ENCODE results near the gene HEPHL1. TPM values are rescaled to one million over a fixed set of nuclear protein-coding genes. Genes with fewer than 3 reads are reported as not detected.

HEPHL1 gene
- total RNA-seq, 1 donor from 2014 or later: not detected

DNA sequence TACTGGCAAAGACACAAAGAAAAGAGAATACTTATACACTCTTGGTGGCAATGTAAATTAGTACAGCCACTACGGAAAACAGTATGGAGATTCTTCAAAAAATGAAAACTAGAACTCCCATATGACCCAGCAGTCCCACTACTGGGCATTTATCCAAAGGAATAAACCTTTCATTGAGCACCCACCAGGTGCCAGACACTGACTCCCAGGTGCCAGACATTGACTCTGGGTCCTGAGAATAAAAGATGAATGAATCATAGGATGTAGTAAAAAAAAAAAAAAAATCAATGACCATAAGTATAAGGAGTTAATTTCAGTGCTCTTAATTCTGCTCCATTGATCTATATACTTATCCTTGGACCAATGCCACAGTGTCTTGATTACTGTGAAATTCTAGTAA lies 28.2 kb downstream of the HEPHL1 start:
- Mint-ChIP-seq H3K27ac (ENCODE audit: unreplicated experiment) (no peak overlapping the region), H3K4me3 (ENCODE audit: unreplicated experiment) (no peak overlapping the region), H3K9me3 (ENCODE audit: unreplicated experiment) (peaks cover 10% of the 10 kb centered on the region), H3K36me3 (ENCODE audit: unreplicated experiment) (no peaks in the 10 kb centered on the region), H3K4me1 (ENCODE audit: unreplicated experiment) (no peaks in the 10 kb centered on the region), H3K27me3 (ENCODE audit: unreplicated experiment) (peaks cover 10% of the 10 kb centered on the region)
- DNase-seq (ENCODE audit: extremely low spot score, unreplicated experiment): no peak
- TF ChIP-seq, protein P1, sequence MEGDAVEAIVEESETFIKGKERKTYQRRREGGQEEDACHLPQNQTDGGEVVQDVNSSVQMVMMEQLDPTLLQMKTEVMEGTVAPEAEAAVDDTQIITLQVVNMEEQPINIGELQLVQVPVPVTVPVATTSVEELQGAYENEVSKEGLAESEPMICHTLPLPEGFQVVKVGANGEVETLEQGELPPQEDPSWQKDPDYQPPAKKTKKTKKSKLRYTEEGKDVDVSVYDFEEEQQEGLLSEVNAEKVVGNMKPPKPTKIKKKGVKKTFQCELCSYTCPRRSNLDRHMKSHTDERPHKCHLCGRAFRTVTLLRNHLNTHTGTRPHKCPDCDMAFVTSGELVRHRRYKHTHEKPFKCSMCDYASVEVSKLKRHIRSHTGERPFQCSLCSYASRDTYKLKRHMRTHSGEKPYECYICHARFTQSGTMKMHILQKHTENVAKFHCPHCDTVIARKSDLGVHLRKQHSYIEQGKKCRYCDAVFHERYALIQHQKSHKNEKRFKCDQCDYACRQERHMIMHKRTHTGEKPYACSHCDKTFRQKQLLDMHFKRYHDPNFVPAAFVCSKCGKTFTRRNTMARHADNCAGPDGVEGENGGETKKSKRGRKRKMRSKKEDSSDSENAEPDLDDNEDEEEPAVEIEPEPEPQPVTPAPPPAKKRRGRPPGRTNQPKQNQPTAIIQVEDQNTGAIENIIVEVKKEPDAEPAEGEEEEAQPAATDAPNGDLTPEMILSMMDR (IDR thresholded peaks at IDR 0.05): no peak

DNA sequence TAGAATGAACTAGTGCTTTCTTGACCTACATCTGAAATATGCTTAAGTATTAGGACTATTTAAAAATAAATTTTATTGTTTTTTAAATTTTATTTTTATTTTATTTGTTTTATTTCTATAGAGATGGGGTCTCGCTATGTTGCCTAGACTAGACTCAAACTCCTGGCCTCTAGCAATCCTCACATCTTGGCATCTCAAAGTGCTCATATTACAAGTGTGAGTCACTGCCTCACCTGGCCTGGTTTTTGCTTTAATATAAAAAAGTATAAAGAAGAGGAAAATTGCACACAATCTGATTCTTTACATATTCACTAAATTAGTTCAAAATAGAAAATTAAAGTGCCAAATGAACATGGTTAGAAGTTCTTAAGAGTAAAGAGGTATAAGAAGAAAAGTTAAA lies 37.5 kb downstream of the HEPHL1 start:
- H3K27me3 Mint-ChIP-seq (ENCODE audit: unreplicated experiment): peaks cover 23% of the 10 kb centered on the region
- no peaks in the 10 kb centered on the region for H3K9me3 Mint-ChIP-seq (ENCODE audit: unreplicated experiment)

DNA sequence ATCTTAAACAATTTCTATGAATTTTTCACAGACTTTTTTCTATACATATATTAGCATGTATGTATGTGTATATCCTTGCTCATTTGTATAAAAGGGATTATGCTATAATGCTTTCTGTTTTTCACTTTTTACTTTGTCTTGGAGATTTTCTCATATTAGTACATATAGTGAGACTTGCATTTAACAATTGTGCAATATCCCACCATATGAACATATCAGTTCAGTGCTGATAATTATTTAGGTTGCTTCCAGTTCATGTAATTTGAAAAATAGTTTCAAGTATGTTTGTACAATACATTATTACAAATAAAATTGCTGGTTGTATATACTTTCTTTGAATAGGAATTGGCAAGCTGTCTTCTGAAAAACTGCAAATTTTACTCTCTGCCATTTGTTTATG lies 37.9 kb downstream of the HEPHL1 start:
- DNase-seq (ENCODE audit: extremely low spot score, unreplicated experiment): no peak
- H3K27ac Mint-ChIP-seq (ENCODE audit: unreplicated experiment): no peak overlapping the region
- peaks cover 23% of the 10 kb centered on the region for H3K27me3 Mint-ChIP-seq (ENCODE audit: unreplicated experiment)

More for the DNA sequence above, 37.5 kb downstream of the HEPHL1 start:
- no peaks in the 10 kb centered on the region for H3K4me1 Mint-ChIP-seq (ENCODE audit: unreplicated experiment)
- no peak overlapping the region for H3K27ac Mint-ChIP-seq (ENCODE audit: unreplicated experiment)
- H3K36me3 Mint-ChIP-seq (ENCODE audit: unreplicated experiment): no peaks in the 10 kb centered on the region
- TF ChIP-seq, protein P1 (IDR thresholded peaks at IDR 0.05): no peak
- H3K4me3 Mint-ChIP-seq (ENCODE audit: unreplicated experiment): no peak overlapping the region
- DNase-seq (ENCODE audit: extremely low spot score, unreplicated experiment): no peak

GRCh38 chr11:94060401-94060800 lies 39.2 kb downstream of the HEPHL1 start:
- Mint-ChIP-seq H3K27ac (ENCODE audit: unreplicated experiment) (no peak overlapping the region), H3K36me3 (ENCODE audit: unreplicated experiment) (no peaks in the 10 kb centered on the region), H3K27me3 (ENCODE audit: unreplicated experiment) (peaks cover 26% of the 10 kb centered on the region), H3K9me3 (ENCODE audit: unreplicated experiment) (no peaks in the 10 kb centered on the region), H3K4me1 (ENCODE audit: unreplicated experiment) (no peaks in the 10 kb centered on the region), H3K4me3 (ENCODE audit: unreplicated experiment) (no peak overlapping the region)
- TF ChIP-seq, protein P1 (IDR thresholded peaks at IDR 0.05): no peak
- DNase-seq (ENCODE audit: extremely low spot score, unreplicated experiment): no peak

More for the DNA sequence above, 37.9 kb downstream of the HEPHL1 start:
- Mint-ChIP-seq H3K4me3 (ENCODE audit: unreplicated experiment) (no peak overlapping the region), H3K36me3 (ENCODE audit: unreplicated experiment) (no peaks in the 10 kb centered on the region), H3K4me1 (ENCODE audit: unreplicated experiment) (no peaks in the 10 kb centered on the region), H3K9me3 (ENCODE audit: unreplicated experiment) (no peaks in the 10 kb centered on the region)
- TF ChIP-seq, protein P1 (IDR thresholded peaks at IDR 0.05): no peak

DNA sequence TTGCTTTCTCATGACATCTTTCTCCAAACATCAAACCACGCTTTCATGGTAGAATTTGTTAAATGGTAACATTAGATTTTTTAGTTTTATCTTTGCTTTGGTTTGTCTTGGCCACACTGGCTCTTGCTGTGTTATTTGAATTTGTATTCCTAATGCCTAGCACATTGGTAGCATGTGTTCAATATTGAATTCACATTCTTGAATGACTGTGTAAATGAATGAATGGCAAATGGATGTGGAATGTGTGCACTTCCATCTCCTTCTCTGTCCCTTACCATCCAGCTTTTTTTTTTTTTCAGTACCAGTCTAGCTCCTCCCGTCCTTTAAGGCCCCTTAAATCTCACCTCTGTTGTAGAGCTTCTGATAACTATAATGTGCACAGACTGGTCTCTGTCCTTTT lies 41.2 kb downstream of the HEPHL1 start:
- H3K9me3 Mint-ChIP-seq (ENCODE audit: unreplicated experiment): no peaks in the 10 kb centered on the region
- no peak overlapping the region for H3K4me3 Mint-ChIP-seq (ENCODE audit: unreplicated experiment)
- TF ChIP-seq, protein P1 (IDR thresholded peaks at IDR 0.05): no peak

More for the DNA sequence above, 41.2 kb downstream of the HEPHL1 start:
- DNase-seq (ENCODE audit: extremely low spot score, unreplicated experiment): no peak
- H3K27me3 Mint-ChIP-seq (ENCODE audit: unreplicated experiment): peaks cover 28% of the 10 kb centered on the region
- H3K27ac Mint-ChIP-seq (ENCODE audit: unreplicated experiment): no peak overlapping the region
- no peaks in the 10 kb centered on the region for H3K4me1 Mint-ChIP-seq (ENCODE audit: unreplicated experiment)
- no peaks in the 10 kb centered on the region for H3K36me3 Mint-ChIP-seq (ENCODE audit: unreplicated experiment)

Measured in osteocyte (in vitro differentiated cells).